Mesothelial cell of epicardium (in vitro differentiated cells): ENCODE data around the gene BMERB1. TPM values are rescaled to one million over a fixed set of nuclear protein-coding genes. Genes with fewer than 3 reads are reported as not detected.

Experiments used
- DNase-seq, 2 experiments: peaks; one replicate each; pipeline ENCODE4 v3.0.0; 2021; ENCODE audit warnings: low spot score in 2 of 2; ENCODE audit not compliant: unreplicated experiment in 2 of 2
- H3K27ac Mint-ChIP-seq: 2 replicates; pipeline ENCODE4 v1.8.0; 2021; ENCODE audit warnings: mixed read lengths
- H3K27me3 Mint-ChIP-seq: 2 replicates; pipeline ENCODE4 v1.8.0; 2021; ENCODE audit warnings: low read depth, mixed read lengths
- H3K36me3 Mint-ChIP-seq: 2 replicates; pipeline ENCODE4 v1.8.0; 2021; ENCODE audit warnings: mixed read lengths
- H3K4me1 Mint-ChIP-seq: 2 replicates; pipeline ENCODE4 v1.8.0; 2021; ENCODE audit warnings: mixed read lengths
- H3K4me3 Mint-ChIP-seq: 2 replicates; pipeline ENCODE4 v1.8.0; 2021; ENCODE audit warnings: mild to moderate bottlenecking, moderate library complexity, mixed read lengths
- H3K9me3 Mint-ChIP-seq: 2 replicates; pipeline ENCODE4 v1.8.0; 2021; ENCODE audit warnings: mixed read lengths
- total RNA-seq: library from RNA; stranded (reverse); gene quantifications from 3 replicates; pipeline ENCODE4 v1.2.1, GENCODE V29; 2021
- TF ChIP-seq, protein P1 (sequence below): fragments of 200-600 bp; sonication (generic); IDR thresholded peaks from one replicate; pipeline ENCODE4 v1.5.0; 2021; ENCODE audit warnings: antibody characterized with exemption; ENCODE audit not compliant: unreplicated experiment

BMERB1 gene
- total RNA-seq, 1 donor from 2014 or later = 3.9 TPM

DNA sequence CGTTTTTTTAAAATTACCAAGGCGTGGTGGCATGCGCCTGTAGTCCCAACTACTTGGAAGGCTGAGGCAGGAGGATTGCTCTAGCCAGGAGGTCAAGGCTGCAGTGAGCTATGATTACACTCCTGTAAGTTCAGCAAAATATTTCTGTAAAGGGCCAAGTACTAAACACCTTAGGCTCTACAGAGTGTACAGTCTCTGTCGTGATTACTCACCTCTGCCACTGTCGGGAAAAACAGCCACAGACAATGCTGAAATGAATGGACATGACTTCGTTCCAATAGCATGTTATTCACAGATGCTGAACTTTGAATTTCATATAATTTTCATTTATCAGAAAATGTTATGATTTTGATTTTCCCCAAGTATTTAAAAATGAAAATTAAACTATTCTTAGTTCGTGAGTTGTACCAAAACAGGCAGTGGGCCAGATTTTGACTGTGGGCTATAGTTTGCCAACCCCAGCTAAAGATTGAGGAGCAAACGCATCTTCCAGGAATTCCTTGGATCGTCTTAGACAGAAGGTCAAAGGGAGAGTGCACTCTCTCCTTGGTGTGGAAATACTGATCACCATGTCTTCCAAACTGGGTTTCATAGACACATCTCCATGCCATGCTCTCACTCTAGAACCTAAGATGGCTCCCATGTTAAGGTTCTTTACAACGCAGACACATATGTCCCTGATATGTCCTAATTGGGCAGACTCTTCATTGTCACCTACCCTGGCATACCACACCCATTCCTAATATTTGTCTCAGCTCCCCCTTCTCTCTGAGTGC, 119.1 kb downstream of the BMERB1 start:
- no peaks in the 10 kb centered on the region for H3K4me1 Mint-ChIP-seq
- TF ChIP-seq, protein P1, sequence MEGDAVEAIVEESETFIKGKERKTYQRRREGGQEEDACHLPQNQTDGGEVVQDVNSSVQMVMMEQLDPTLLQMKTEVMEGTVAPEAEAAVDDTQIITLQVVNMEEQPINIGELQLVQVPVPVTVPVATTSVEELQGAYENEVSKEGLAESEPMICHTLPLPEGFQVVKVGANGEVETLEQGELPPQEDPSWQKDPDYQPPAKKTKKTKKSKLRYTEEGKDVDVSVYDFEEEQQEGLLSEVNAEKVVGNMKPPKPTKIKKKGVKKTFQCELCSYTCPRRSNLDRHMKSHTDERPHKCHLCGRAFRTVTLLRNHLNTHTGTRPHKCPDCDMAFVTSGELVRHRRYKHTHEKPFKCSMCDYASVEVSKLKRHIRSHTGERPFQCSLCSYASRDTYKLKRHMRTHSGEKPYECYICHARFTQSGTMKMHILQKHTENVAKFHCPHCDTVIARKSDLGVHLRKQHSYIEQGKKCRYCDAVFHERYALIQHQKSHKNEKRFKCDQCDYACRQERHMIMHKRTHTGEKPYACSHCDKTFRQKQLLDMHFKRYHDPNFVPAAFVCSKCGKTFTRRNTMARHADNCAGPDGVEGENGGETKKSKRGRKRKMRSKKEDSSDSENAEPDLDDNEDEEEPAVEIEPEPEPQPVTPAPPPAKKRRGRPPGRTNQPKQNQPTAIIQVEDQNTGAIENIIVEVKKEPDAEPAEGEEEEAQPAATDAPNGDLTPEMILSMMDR = no peak

DNA sequence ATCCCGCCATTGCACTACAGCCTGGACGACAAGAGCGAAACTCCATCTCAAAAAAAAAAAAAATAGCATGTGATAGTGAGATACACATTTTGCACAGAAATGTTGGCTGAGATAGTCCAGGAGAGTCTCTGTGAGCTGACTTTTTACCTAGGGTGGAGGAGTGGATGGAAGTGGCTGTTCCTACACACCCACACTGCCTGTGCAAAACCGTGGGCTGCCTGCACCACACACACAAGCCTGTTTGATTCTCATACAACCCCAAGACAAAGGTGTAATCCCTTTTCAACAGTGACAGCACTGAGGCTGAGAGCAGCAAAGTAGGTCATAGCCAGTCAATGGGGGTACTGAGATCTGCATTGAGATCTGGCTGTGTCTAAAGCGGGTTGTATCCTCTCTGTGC, 121.7 kb downstream of the BMERB1 start:
- Mint-ChIP-seq H3K4me3 (no peak overlapping the region), H3K9me3 (no peaks in the 10 kb centered on the region), H3K27ac (no peak overlapping the region), H3K36me3 (no peaks in the 10 kb centered on the region), H3K4me1 (no peaks in the 10 kb centered on the region), H3K27me3 (peaks cover 10% of the 10 kb centered on the region)
- TF ChIP-seq, protein P1 = no peak
- no peak for DNase-seq

More for the DNA sequence above, 119.1 kb downstream of the BMERB1 start:
- H3K27me3 Mint-ChIP-seq = peaks cover 10% of the 10 kb centered on the region
- no peaks in the 10 kb centered on the region for H3K9me3 Mint-ChIP-seq
- no peaks in the 10 kb centered on the region for H3K36me3 Mint-ChIP-seq
- DNase-seq = no peak
- no peak overlapping the region for H3K4me3 Mint-ChIP-seq
- no peak overlapping the region for H3K27ac Mint-ChIP-seq

DNA sequence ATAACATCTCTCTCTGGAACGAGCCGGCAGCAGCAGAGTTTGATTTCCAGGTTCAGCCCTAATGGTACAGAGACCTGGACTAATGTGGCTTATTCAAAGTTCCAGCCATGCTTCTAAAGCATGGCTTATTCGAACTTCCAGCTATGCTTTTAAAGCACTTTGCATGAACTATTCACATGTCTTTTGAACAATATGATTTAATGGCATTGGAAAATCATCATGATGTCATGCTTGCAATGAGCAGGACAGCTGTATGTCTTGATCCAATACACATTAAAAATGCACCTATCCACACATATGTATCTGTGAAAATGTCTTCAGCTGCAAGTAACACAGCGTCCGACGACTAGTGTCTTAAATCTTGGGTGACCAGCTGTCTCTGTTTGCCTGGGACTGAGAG, 122.9 kb downstream of the BMERB1 start:
- H3K27me3 Mint-ChIP-seq = peaks cover 10% of the 10 kb centered on the region
- no peak for DNase-seq
- TF ChIP-seq, protein P1 = no peak
- H3K9me3 Mint-ChIP-seq = no peaks in the 10 kb centered on the region
- no peaks in the 10 kb centered on the region for H3K36me3 Mint-ChIP-seq
- no peak overlapping the region for H3K4me3 Mint-ChIP-seq
- no peaks in the 10 kb centered on the region for H3K4me1 Mint-ChIP-seq
- H3K27ac Mint-ChIP-seq = no peak overlapping the region

- H3K27me3 Mint-ChIP-seq = peaks cover 10% of the 10 kb centered on the region
- TF ChIP-seq, protein P1 = no peak
- DNase-seq = no peak
- H3K4me3 Mint-ChIP-seq = no peak overlapping the region
- no peaks in the 10 kb centered on the region for H3K9me3 Mint-ChIP-seq
- no peak overlapping the region for H3K27ac Mint-ChIP-seq
- no peaks in the 10 kb centered on the region for H3K4me1 Mint-ChIP-seq
- no peaks in the 10 kb centered on the region for H3K36me3 Mint-ChIP-seq
These were observed 124.8 kb downstream of the BMERB1 start for GRCh38 chr16:15559176-15559575.

DNA sequence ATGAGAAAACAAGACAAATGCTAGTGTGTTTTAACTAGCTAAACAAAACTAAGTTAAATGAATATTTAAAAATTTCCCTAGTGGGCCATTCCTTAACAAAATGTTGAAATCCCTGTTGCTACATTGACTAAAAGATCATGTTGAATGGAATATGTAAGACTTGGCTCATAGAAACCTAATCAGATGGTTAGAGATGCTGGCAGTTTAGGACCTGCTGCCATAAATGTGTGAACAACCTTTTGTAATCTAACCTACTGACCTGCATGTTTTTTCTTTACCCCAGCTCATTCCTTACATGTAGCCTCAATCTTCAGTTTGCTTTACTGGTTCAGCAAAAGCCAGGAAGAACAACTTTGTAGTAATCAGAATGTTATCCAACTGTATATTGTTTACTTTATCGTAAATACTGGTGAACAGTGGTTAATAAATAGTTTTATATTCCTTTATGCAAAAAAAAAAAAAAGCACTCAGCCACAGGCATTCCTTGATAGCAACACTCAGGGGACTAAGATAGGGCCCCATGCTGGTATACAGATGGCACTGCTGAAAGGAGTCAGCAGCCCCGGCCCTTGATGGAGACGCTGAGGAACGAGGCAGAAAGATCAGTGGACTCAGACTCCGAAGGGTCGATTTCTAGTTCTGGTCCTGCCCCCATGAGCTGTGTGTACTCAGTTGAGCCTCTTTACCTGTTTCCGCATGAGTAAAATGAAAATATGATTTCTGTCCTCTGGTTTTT, 130.4 kb downstream of the BMERB1 start:
- no peaks in the 10 kb centered on the region for H3K9me3 Mint-ChIP-seq
- H3K4me1 Mint-ChIP-seq = no peaks in the 10 kb centered on the region
- TF ChIP-seq, protein P1 = no peak
- H3K27me3 Mint-ChIP-seq = no peaks in the 10 kb centered on the region
- DNase-seq = no peak
- H3K4me3 Mint-ChIP-seq = no peak overlapping the region
- H3K27ac Mint-ChIP-seq = no peak overlapping the region
- H3K36me3 Mint-ChIP-seq = no peaks in the 10 kb centered on the region
